HG03139 (cell line): ENCODE measurements around the gene TUT1.

Source experiments
- ATAC-seq: cut with Tn5 transposase; IDR thresholded peaks from one replicate; pipeline ENCODE4 v1.9.1; 2021; ENCODE audit not compliant: unreplicated experiment

TUT1 gene

DNA sequence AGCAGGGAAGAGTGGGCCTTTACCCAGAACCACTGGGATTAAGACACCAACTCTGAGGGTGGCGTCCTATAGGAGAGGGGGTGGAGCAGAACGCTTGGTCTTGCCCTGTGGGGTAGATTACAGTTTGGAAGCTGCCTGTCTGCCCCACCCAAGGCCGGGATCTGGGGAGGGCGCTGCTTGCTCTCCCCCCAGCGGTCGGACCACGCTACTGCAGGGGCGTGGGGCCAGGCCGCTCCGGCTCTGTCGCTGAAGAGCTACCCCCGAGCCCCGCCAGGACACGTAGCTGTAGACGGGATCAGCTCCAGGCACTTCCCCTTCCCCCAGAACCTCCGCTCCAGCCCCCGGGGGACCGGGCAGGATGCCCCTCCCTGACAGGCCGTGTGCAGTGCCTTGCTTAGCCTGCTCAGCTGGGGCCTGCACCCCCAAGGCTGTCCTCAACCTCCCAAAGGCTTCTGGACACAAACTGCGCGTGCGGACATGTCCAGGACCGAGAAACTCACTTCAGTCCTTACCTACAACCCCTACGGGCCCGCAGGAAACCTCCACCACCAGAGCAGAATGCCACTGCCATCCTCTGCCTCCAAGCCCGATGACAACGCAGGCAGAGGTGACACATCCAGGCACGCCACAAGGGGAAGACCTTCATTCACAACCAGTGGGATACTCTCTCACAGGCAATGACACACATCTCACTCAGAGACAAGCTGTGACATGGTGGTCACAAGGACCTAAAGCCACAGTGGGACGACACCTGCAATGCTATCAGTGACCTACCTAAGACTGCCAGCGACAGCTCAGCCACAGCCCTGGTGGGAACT is 48.4 kb downstream of the TUT1 start:
- ATAC-seq, result no peak

DNA sequence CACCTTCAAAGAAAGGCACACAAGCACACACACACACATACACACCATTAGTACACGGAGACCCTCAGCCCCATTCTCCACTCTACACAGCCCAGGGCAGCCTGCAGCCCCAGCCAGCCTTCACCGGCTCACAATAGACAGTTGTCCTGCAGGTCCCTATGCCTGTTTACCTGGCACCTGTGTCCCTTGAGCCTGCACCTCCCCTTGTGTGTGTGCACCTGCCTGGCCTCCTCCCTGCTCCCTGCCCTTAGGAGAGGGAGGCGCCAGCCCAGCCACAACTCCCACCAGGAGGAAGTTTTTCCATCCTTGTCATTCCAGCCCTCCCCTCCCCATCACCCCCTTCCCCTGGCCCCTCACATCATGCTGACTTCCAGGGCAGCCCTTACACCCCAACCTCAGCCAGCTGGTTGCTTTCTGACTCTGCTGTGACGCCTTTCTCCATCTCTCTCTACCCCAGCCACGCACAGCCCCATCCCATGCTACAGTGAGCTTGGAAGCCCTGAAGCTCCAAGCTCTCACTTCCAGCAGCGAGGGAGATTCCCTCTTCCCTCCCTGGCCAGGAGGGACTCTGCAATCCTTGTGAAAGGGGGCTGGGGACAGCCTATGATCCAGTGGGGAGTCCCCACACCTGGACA is 49.1 kb downstream of the TUT1 start:
- no peak for ATAC-seq

- peak; percentile 49 for ATAC-seq
Observed at GRCh38 chr11:62540804-62541701, 50.3 kb downstream of the TUT1 start.

- no peak for ATAC-seq
Observed at GRCh38 chr11:62539238-62539925, 51.9 kb downstream of the TUT1 start.

- ATAC-seq, result no peak
Observed at GRCh38 chr11:62538470-62539237, 52.7 kb downstream of the TUT1 start.

DNA sequence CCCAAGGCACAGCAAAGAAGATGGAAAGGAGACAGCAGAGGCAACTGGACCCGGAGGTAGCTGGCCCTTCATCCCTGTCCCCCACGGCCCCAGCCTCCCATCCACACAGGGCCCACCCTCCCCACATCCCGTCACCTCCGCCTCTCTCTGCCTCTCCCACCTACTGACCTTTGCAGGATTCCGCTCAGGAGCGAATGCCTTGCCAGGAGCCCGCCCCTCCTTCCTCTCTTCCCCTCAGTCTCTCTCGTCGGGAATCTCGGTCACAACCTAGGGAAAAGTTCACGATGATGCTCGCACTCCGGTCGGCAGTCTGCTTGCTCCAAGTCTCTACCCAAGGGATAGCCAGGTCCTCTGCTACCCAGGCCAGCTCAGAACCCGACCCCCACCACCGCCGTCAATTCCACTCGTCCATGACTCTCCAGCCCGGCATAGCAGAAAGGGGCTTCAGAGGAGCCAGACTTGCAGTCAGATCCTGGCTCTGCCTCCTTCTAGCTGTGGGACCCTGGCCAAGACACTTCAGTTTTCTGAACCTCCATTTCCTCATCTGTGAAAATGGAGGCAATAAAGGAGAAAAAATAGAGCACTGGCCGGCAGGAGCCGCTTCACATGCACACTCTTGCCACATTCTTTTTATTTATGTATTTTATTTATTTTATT is 54.9 kb downstream of the TUT1 start:
- no peak for ATAC-seq

GRCh38 chr11:62535802-62536201 is 55.5 kb downstream of the TUT1 start:
- ATAC-seq, result no peak

DNA sequence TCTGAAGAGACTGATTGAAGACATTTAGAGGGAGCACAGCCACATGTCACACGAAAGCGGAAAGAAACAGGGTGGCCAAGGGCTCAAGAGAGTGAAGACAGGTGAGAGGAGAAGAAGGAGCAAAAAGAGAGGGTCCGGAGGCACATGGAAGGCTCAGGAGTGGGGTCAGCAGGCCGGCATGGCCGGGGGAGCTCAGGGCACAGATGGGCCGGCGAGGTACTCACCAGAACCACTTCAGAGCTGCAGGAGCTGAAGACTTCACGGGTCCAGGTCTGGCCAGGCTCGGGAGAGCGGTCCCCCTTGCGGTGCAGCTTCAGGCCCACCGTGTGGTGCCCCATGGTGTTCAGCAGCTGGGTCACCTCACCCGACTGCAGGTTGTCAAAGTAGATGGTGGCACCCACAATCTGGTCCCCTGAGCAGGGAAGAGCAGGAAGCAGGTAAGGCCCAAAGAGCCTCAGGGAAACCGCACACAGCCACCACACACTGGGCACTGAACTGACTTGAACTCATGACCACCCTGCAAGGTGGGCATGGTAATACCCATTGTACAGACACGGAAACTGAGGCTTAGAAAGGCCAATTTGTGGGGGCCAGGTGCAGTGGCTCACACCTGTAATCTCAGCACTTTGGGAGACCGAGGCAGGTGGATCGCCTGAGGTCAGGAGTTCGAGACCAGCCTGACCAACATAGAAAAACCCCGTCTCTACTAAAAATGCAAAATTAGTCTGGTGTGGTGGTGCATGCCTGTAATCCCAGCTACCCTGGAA is 56.4 kb downstream of the TUT1 start:
- ATAC-seq, result no peak

GRCh38 chr11:62532096-62532495 is 59.2 kb downstream of the TUT1 start:
- ATAC-seq, result no peak
